HG03045 (cell line): ENCODE data around the gene TMCO6.
"Not testable (repeated sequence)": the region's sequence is repeated elsewhere in the genome, so short reads cannot be mapped to it uniquely, and the experiment has no call there.

Source experiments
- ATAC-seq: cut with Tn5 transposase; IDR thresholded peaks from one replicate; pipeline ENCODE4 v1.9.1; 2021; ENCODE audit warnings: mild to moderate bottlenecking, moderate library complexity; ENCODE audit not compliant: unreplicated experiment

Gene TMCO6

DNA sequence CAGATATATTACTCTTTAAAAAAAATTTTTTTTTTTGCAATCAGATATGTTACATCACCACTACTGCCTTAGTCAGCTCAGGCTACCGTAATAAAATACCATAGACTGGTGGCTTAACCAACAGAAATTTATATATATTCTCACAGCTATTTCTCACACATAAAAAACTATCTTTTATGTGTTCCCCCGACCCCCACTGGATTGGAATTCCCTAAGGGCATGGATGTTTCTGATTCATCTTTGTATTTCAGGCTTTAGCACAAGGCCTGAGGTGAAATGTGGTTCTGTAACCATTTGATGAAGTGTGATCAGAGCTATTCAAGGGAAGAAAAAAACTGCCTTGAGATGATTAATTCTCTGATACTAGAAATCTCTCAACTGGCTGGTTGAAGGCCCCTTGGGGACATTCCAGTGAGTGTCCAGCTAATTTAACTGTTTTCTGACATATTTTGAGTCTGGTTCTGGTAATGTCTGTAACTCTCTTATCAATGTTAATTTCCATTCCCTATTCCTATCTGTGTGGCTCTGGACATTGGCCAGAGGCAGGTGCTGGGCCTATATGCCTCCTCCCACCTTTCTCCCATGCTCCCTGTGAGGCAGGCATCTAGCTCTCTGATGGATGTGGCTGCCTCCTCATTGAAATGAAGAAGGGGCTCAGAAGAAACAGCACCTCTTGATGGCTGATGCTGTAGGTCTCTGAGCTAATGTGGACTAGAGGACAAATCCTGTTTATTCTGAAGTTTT, 8.8 kb upstream of the TMCO6 start:
- no peak for ATAC-seq

DNA sequence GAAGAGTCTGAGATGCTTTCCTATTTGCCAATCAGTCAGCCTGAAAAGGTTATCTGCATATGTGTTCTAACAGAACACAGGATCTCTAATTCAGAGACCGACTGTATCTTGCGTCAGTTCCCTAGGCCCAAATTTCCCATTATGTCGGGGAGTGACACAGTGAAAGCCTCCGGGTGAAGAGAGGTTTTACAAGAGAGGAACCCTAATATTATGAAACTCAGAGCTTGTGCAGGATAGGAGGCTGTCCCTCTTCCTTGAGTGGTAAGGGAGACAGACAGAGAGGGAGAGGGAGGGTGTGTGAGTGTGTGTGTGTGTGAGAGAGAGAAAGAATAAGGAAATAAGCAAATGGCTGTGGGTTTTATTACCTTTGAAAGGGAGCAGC, 8.2 kb upstream of the TMCO6 start:
- no peak for ATAC-seq

DNA sequence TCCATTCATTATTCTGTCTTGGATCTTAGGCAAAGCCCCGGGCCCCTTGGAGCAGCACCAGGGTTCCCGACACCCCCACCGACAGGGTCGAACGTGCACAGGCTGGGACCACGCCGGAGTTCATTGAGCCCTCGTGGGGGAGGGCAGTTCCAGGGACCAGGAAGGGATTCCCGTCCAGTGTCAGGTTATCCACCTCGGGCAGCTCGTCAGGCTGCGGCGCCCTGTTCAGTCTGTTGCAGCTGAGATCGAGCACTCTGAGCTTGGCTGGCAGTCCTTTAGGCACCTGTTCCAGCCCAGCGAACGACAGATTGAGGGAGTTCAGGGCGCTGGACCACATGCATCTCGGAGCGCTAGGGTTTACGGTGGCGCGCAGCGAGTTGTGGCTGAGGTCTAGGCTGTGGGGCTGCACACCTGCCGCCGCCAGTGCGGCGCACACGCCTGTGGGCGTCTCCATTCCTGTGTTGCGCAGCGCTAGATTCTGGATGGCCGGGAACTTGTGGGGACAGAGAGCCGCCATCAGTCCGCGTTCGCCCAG, 7.4 kb upstream of the TMCO6 start:
- peak; percentile 33 for ATAC-seq

DNA sequence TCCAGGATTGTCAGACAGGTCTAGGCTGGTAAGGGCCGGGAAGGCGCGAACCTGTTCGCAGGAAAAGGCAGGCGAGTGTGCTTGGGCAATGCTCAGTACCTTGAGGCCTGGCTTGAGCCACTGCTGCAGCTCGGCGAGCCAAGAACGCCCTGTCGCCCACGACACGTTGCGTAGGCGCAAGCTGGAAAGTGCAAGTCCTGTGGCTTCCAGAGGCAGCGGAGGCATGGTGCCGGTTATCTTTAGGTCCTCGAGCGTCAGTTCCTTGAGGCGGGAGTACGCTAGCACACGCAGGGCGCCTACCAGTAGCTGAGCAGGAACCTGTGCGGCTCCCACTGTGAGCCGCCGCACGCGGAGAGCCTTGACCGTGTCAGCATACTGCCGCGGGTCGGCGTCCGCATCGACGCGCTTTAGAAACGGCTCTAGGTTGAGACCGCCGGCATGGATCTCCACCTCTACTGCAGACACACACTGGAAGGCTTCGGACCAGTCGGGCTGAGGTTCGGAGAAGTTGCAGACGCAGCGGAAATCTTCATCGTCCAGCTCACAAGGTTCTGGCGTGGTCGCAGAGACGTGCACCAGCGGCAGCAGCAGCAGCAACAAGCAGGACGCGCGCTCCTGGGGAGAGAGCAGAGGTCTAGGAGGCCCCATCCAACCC, 6.8 kb upstream of the TMCO6 start:
- ATAC-seq: peak; percentile 62

DNA sequence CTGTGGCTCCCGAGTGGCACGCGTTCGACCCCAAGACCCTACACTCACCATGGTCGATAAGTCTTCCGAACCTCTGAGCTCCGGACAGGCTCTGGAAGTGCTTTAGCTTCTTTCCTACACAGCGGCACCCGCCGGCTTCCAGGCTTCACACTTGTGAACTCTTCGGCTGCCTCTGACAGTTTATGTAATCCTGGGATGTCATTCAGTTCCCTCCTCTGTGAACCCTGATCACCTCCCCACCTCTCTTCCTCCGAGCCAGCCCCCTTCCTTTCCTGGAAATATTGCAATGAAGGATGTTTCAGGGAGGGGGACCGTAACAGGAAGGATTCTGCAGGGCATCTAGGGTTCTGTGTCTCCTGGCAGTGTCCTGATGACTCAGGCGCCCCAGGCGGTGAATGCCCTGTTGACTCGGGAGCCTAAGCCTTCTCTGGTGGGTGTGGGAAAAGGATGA, 6.2 kb upstream of the TMCO6 start, which contains the start of gene CD14:
TSS of gene CD14 (minus strand) at position 155 of the 451 bp plus-strand sequence. CDS start at position 51, 104 bp downstream.
- no peak for ATAC-seq

DNA sequence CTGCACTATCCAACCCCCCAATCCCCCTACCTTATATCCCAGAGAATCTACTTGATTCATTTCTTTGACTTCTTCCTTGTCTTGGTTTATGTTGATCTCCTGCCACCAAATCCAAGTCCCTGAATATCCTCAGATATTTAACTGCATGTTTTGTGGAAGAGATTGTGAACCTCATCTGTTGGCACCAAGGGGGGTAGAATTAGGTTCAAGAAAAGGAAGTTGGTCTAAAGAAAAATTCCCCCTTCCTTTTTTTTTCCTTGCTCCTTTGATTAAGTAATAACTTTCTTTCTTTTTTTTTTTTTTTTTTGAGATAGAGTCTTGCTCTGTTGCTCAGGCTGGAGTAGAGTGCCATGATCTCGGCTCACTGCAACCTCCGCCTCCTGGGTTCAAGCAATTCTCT, 5.8 kb upstream of the TMCO6 start:
- no peak for ATAC-seq

DNA sequence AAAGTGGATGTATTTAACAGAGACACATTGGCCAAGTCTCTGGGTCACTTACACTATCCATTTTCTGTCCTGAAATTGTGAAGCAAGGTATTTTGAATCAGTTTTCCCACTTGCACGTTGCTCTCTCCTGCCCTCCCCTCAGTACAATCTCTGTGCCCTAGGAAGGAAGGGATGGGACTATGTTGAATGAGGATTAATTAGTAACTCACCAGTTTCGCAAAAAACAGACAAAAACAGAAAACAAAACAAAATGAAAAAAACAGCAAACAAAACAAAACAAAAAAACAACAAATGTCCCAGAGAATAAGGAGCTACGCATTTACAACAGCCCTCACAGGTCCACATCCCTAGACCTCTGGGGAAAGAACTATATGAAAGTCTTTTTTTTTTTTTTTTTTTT, 5.1 kb upstream of the TMCO6 start:
- ATAC-seq: no peak

DNA sequence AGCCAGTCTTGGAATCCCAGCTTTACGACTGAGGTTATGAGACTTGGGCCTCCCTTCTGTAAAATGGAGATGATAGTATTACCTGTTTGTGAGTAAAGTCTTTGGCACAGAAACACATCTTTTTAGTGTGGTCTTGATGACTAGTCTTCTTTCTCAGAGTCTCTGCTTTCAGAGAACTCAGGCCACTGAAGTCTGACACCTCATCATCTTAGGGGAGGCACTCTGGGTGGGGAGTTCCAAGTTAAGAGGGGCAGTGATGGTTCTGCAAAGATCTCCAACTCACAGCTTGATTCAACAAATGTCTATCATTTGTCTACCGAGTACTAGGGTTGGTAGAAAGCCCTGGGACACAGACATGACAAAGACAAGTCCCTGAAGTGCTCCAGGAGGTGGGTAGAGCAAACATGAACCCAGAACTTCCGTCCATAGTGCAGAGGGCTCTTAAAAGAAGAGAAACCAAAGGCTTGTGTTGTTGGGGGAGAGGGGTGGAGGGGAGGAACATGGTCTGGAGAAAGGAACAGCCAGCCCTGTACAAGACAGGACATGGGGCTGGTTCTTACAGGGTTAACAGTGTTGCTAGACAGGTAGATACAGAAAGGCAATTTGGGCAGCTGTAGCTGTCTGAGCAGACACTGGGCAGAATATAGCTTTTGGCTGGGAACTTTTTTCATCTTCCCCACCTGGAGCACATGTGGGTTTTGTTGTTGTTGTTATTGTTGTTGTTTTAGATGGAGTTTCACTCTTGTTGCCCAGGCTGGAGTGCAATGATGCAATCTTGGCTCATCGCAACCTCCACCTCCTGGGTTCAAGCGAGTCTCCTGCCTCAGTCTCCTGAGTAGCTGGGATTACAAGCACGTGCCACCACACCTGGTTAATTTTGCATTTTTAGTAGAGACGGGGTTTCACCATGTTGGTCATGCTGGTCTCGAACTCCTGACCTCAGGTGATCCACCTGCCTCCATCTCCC, 3.7 kb upstream of the TMCO6 start:
- ATAC-seq: no peak

DNA sequence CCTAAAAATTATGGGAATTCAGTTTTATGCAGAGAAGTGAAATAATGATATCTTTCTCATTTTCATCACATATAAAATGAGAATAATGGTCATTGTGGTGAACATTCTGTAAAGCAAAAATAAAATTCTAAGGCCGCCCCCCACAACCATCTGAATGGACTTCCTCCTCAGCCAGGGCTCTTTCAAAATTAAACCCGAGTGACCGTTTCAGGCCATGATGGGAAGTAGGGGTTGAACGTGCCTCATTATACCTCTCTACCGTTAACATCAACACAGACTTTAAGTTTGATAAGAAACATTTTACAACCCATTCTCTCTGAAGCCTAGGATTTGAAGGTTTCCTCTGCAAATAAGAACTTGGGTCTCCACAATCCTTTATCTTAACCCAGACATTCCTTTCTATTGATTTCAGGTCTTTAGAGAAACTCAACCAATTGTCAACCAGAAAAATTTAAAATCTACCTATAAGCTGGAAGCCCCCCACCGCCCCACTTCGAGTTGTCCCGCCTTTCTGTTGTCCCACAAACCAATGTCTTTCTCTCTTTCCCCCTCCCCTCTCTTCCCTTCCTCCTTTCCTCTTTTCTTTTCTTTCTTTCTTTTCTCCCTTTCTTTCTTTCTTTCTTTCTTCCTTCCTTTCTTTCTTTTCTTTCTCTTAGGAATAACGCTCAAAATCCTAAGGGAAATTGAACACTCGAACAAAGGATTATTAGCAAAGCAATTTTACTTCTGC, 1.7 kb upstream of the TMCO6 start:
- no peak for ATAC-seq

DNA sequence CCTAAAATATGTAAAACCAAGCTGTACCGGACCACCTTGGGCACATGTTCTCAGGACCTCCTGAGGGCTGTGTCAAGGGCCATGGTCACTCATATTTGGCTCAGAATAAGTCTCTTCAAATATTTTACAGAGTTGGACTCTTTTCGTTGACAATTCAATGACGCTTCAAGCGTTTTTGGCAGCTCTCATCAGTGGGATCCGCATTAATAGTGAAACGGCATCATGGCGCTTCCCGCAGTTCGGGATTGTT, 428 bp upstream of the TMCO6 start:
- ATAC-seq: not testable (repeated sequence)

DNA sequence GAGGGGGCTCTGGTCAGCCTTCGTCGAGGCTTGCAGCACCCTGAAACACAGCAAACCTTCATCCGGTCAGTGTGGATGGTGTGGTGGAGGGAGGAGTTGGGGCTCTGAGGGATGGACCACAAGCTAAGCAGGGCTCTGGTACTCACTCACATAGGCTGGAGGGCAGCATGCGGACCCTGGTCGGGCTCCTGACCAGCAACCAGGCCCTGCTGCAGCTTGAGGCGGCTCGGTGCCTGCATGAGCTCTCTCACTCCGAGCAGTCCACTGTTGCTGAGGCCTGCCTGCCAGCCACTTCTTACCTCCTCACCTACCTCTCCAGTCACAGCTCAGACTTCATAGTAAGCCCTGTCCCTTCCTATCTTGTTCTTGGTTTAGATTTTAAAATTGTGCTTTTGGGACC, 2.5 kb downstream of the TMCO6 start:
- ATAC-seq: no peak

DNA sequence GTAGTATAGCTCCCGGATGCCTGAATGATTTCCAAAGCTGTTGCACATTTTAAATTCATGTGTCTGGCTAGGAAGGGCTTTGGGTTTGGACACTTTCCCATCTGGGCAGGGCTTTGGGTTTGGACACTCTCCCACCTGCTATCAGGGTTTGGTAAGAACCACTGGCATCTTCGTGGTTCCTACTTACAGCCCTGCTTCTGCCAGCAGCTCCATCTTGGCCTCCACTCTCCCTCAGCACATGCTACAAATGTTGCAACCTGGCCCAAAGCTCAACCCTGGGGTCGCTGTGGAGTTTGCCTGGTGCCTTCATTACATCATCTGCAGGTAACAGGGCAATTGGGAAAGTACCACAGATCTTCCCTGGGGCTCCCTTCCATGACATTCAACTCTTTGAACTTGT, 3.5 kb downstream of the TMCO6 start:
- no peak for ATAC-seq

DNA sequence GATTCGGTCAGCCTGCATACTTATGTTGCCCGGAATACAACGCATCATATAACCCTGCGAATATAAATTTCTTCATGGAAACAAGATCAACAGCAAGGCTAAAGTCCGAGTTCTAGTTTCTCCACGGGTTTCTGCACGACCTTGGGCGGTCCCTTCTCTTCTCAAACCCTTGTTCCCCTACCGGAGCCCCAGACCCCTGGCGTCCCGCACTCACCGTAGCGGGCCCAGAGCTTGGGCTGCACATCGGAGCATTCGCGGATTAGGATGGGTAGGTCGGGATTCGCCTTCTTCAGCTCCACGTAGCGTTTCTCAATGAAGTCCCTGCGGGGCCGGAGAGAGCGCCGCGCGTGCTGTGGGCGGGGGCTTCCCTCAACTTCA, 7.8 kb downstream of the TMCO6 start:
- peak; percentile 41 for ATAC-seq

DNA sequence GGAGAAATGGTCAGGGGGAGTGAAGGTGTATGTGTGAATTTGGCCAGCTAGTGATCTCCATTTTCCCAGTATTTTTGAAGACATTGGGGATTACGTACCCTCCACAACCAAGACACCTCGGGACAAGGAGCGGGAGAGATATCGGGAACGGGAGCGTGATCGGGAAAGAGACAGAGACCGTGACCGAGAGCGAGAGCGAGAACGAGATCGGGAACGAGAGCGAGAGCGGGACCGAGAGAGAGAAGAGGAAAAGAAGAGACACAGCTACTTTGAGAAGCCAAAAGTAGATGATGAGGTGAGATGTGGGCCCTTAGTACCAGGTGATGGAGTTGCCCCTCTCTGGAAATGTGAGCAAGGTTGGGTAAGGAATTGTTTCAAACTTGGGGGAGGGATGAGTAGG, 19.6 kb downstream of the TMCO6 start:
- ATAC-seq: no peak

DNA sequence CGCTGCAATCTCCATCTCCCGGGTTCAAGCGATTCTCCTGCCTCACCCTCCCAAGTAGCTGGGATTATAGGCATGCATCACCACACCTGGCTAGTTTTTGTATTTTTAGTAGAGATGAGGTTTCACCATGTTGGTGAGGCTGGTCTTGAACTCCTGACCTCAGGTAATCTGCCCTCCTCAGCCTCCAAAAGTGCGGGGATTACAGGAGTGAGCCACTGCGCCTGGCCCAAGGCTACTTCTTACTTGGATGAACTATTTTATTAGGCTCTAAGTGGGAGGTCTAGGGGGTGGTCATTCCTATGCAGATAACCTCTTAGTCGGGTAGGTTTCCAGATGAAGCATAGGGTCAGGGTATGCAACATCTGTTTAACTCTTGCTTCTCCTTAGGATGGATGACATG, 21.1 kb downstream of the TMCO6 start:
- ATAC-seq: not testable (repeated sequence)

DNA sequence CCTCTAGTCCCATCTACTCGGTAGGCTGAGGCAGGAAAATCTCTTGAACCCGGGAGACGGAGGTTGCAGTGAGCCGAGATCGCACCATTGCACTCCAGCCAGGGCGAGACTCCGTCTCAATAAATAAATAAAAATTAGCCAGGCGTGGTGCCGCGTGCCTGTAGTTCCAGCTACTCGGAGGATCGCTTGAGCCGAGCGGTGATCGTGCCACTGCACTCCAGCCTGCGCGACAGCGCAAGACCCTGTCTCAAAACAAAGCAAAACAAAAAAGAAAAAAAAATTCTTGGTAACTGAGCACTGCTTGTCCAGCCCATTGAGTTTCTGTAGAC, 24.7 kb downstream of the TMCO6 start:
- no peak for ATAC-seq

DNA sequence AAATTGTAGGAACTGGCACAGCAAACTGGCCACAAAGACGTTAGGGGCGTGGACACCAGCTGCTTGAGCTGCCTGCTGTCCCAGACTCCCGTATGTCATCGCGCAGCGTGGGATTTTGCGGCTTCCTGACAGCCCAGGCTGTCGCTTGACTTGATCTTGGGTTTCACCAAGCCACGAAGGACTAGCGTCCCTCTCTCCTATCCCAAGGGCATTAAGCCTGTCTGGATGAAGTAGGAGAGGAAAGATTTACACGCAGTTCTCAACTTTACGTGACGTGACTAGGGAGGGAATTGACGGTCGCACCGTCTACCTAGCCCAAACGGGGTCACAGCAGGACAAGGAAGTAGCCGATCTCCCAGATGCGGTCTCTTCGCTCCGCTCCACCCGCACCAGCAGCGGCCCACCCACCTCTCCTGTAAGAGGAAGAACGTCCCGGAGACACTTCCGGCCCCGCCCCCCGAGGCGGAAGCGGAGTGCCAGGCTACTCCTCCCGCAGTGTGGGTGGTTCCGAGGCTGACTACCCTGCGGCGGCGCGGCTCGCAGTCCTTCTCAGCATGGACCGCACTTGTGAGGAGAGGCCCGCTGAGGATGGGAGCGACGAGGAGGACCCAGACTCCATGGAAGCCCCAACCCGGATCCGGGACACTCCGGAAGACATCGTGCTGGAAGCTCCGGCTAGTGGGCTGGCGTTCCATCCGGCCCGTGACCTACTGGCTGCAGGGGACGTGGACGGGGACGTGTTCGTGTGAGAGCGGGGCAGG, 25.3 kb downstream of the TMCO6 start, which contains the start of gene WDR55:
TSS of gene WDR55 (plus strand) at position 546 of the 761 bp plus-strand sequence. CDS start at position 555, 9 bp downstream.
- peak; percentile 97 for ATAC-seq

DNA sequence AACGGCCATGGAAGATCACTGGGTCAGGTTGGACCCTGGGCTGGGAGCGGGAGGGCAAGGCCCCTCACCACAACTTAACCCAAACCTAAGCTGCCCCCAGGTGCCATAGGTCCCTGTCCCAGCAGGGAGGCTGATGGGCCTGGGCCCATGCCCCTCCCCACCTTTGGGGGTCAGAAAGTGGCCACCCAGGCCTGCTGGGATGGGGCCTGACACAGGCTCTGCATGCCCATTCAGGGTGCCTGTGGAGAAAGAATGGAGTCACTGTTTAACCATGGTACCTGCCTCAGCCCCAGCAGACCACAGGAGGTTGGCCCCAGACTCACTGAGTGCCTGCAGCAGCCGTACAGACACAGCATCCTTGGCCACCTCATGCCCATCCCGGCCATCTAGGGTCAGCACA, 31.8 kb downstream of the TMCO6 start:
- ATAC-seq: not testable (repeated sequence)

DNA sequence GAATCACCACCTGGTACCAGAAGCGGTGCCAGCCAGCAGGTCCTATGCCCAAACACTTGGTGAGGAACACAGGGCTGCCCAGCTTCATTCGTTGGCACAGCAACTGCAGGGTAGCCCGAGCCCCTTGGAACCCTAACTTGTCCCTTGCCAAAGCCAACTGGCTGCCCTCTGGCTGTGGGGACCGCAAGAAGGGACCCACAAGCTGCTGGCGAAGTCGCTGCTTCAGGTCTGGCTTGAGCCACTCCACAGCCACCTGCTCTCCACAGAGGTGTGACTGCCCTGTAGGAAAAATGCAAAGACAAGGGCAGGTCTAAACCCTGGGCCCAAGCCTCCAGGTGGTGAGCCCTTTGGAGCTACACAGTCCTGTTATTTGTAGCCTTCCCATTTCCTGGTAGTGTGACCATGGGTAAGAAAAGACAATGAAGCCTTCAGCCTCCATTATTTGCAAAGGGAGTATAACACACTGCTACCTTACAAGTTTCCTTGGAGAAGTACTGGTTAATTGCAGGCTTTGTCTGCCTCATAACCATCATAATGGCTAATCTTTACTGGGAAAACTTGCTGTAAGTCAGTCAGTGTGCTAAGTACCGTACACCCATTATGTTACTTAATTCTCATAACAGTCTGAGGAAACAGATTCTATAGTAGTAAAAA, 32.3 kb downstream of the TMCO6 start:
- no peak for ATAC-seq
